Lung (tissue), 12 donors: ENCODE data around the gene SLC39A7. TPM values are rescaled to one million over a fixed set of nuclear protein-coding genes. Genes with fewer than 3 reads are reported as not detected.

Source experiments
- ATAC-seq: fragments of 200-7000 bp; cut with Tn5 transposase; one replicate; pipeline ENCODE4 v1.9.1; 2020; ENCODE audit warnings: moderate number of reproducible peaks; ENCODE audit not compliant: insufficient read depth, low FRiP score
- DNase-seq, 3 donors: peaks; one replicate each; pipeline ENCODE4 v3.0.0-alpha.2; 2013 to 2017
- H3K27ac ChIP-seq, 2 donors: one replicate each; pipeline ENCODE4 v1.5.1; 2013; ENCODE audit warnings: mild to moderate bottlenecking in 2 of 2, moderate library complexity in 2 of 2, control low read depth in 1 of 2, inconsistent platforms in 1 of 2, low read depth in 1 of 2, low read length in 1 of 2
- H3K27me3 ChIP-seq, 3 donors: one replicate each; pipeline ENCODE4 v1.5.1; 2013; ENCODE audit warnings: low read length in 2 of 3; ENCODE audit not compliant: control insufficient read depth in 3 of 3, insufficient read depth in 3 of 3
- H3K36me3 ChIP-seq, 4 donors: one replicate each; pipeline ENCODE4 v1.5.1; 2013; ENCODE audit warnings: low read length in 4 of 4, mild to moderate bottlenecking in 1 of 4, moderate library complexity in 1 of 4; ENCODE audit not compliant: control insufficient read depth in 4 of 4, insufficient read depth in 4 of 4
- H3K4me1 ChIP-seq, 5 donors: one replicate each; pipeline ENCODE4 v1.5.1; 2013; ENCODE audit warnings: low read length in 5 of 5, mild to moderate bottlenecking in 2 of 5, moderate library complexity in 1 of 5; ENCODE audit not compliant: control insufficient read depth in 5 of 5, insufficient read depth in 5 of 5
- H3K4me3 ChIP-seq: one replicate; pipeline ENCODE4 v1.5.1; 2013; ENCODE audit warnings: mild to moderate bottlenecking, control low read depth, moderate library complexity
- H3K9ac ChIP-seq, 2 donors: one replicate each; pipeline ENCODE4 v1.5.1; 2013; ENCODE audit warnings: low read length in 2 of 2, control low read depth in 1 of 2; ENCODE audit not compliant: insufficient read depth in 1 of 2
- H3K9me3 ChIP-seq, 4 donors: one replicate each; pipeline ENCODE4 v1.5.1; 2013; ENCODE audit warnings: low read length in 3 of 4, mild to moderate bottlenecking in 1 of 4, moderate library complexity in 1 of 4; ENCODE audit not compliant: control insufficient read depth in 4 of 4, insufficient read depth in 3 of 4
- WGBS, 2 donors: extraction: QIAGEN DNeasy Blood & Tissue Kit; methylation state at CpG; one replicate each; pipeline ENCODE4 v1.1.7; 2013; 5-methylcytosine and 5-hydroxymethylcytosine counted together
- polyA plus RNA-seq, 2 donors: library from polyadenylated mRNA; stranded (reverse); fragments of 200-250 nt; gene quantifications; one replicate each; pipeline ENCODE4 v1.2.1, GENCODE V29; 2013
- total RNA-seq, 2 donors: library from RNA; depleted of rRNA in 1 of 2; stranded (reverse); fragments of >200 nt in 1 of 2; gene quantifications; one replicate each; pipeline ENCODE4 v1.2.1, GENCODE V29; 2014 to 2021
- TF ChIP-seq, protein P1 (sequence below): IDR thresholded peaks from 2 replicates; pipeline ENCODE4 v1.5.1; 2012; ENCODE audit warnings: mild to moderate bottlenecking; ENCODE audit errors: control extremely low read depth, extremely low read depth
- donor health status: control.
- donor health status: control.
- donor health status: Bipolar disorder and iron deficiency.
- donor health status: healthy.
- donor health status: DM: yes; HTN: yes; CAD: no.

SLC39A7 gene
- total and polyA plus RNA-seq, 4 donors: 53.6 to 164 (median 100) TPM

DNA sequence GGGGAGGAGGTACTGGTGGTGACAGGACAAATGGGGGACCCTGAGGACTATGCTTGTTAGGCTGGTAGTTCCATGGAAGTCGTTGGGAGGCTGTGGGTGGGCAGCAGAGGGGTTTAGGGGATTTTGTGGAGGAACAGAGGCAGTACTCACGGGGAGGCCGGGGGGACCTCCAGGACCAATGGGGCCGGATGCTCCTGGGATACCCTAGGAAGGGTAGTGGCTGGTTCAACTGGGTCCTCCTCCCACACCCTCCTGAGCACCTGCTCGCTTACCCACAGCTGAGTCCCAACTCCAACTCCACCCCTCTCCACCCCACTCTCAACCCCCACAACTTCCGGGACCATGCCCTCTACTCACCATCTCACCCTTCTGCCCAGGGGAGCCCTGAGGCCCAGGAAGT lies 34.3 kb upstream of the SLC39A7 start:
- no peaks in the 10 kb centered on the region for H3K27me3 ChIP-seq
- no peak overlapping the region for H3K27ac ChIP-seq
- DNase-seq (no peak), ATAC-seq (no peak)
- peaks cover 0 to 8% (median 0%) of the 10 kb centered on the region in 5 donors for H3K4me1 ChIP-seq
- H3K9me3 ChIP-seq: no peaks in the 10 kb centered on the region
- 88% methylated on average over 6 of the region's 6 CpGs for WGBS, 2 donors
- TF ChIP-seq, protein P1, sequence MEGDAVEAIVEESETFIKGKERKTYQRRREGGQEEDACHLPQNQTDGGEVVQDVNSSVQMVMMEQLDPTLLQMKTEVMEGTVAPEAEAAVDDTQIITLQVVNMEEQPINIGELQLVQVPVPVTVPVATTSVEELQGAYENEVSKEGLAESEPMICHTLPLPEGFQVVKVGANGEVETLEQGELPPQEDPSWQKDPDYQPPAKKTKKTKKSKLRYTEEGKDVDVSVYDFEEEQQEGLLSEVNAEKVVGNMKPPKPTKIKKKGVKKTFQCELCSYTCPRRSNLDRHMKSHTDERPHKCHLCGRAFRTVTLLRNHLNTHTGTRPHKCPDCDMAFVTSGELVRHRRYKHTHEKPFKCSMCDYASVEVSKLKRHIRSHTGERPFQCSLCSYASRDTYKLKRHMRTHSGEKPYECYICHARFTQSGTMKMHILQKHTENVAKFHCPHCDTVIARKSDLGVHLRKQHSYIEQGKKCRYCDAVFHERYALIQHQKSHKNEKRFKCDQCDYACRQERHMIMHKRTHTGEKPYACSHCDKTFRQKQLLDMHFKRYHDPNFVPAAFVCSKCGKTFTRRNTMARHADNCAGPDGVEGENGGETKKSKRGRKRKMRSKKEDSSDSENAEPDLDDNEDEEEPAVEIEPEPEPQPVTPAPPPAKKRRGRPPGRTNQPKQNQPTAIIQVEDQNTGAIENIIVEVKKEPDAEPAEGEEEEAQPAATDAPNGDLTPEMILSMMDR: no peak
- H3K4me3 ChIP-seq: no peak overlapping the region
- H3K9ac ChIP-seq: no peak overlapping the region
- no peaks in the 10 kb centered on the region for H3K36me3 ChIP-seq

DNA sequence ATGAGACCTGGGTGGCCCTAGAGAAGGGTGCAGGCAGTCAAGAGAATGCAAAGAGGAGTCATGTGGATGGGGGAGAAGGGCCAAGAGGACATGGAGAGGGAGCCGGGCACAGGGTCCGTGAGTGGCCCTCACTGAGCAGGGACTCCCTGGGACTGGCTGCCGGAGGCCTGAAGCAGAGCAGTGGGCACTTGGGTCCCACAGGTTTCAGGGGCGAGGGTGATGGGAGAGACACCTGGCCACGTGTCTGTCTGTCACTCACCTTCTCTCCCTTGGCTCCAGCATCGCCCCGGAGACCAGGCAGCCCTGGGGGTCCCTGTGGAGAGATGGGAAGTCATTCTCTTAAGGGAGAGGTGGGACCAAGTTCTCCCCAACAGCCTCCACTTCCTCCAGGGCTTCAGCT lies 33.9 kb upstream of the SLC39A7 start:
- DNase-seq: no peak
- no peaks in the 10 kb centered on the region for H3K27me3 ChIP-seq
- no peak overlapping the region for H3K4me3 ChIP-seq
- H3K36me3 ChIP-seq: no peaks in the 10 kb centered on the region
- WGBS, 2 donors: 82 to 91% methylated on average over 7 of the region's 7 CpGs
- TF ChIP-seq, protein P1: no peak
- no peak overlapping the region for H3K9ac ChIP-seq
- H3K27ac ChIP-seq: no peak overlapping the region
- no peak for ATAC-seq
- H3K9me3 ChIP-seq: no peaks in the 10 kb centered on the region
- H3K4me1 ChIP-seq: peaks cover 0 to 3% (median 0%) of the 10 kb centered on the region in 5 donors

DNA sequence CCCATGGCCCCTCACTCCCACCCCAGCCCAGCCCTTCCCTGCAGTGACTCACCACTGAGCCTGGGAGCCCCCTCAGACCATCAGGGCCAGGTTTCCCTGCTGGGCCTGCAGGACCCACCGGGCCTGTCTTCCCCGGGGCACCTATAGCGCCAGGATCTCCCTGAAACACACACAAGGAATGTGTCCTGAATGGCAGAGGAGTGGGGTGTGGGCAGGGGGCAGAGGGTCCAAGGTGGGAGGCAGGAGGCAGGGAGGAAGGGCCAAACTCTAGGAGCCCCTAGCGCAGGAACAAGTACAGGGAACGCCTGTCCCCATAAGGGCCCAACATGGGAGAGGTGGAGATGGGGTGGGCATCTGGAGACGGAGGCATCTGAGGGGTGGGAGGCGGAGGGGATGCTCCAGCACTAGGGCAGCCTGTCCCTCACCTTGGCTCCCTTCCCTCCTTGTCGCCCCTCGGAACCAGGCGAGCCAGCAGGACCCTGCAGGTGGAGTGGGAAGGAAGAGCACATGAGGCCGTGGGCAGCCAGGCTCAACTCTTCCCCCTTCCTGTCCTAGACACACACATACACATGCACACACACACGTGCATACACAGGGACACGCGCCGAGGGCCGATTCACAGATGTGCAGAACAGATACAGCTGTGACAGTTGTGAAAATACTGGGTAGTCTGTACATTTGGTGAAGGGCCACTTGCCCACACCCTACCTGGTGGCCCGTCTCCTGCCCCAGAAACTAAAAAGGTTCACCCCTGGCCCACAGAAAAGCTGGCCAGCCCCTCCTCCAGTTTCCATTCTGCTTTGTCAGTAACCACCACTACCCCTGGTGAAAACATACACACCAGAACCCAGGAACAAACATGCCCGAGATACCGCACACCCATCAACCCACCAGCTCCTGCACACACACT lies 33.0 kb upstream of the SLC39A7 start:
- Histone ChIP-seq H3K9me3 (no peaks in the 10 kb centered on the region), H3K36me3 (no peaks in the 10 kb centered on the region), H3K9ac (no peak overlapping the region), H3K4me3 (no peak overlapping the region), H3K27me3 (no peaks in the 10 kb centered on the region), H3K4me1 (no peaks in the 10 kb centered on the region), H3K27ac (no peak overlapping the region)
- WGBS, 2 donors: 84 to 88% methylated on average over 19 of the region's 19 CpGs
- DNase-seq (no peak), ATAC-seq (no peak)
- TF ChIP-seq, protein P1: no peak

DNA sequence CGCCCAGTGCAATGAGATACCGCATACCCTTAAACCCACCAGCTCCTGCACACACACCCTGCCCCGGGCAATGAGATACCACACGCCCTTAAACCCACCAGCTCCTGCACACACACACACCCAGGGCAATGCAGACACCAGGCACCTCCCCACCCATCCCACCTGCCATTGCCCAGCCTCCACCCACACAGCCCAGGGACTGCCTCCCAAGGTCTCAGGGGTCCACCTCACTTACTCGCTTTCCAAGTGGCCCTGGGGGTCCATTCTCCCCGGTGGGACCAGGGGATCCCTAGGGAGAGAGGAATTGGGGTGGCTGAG lies 32.4 kb upstream of the SLC39A7 start:
- H3K9ac ChIP-seq: no peak overlapping the region
- H3K4me1 ChIP-seq: no peaks in the 10 kb centered on the region
- no peaks in the 10 kb centered on the region for H3K9me3 ChIP-seq
- 73 to 80% methylated on average over 6 of the region's 6 CpGs for WGBS, 2 donors
- H3K36me3 ChIP-seq: no peaks in the 10 kb centered on the region
- ATAC-seq (no peak), DNase-seq (no peak)
- H3K4me3 ChIP-seq: no peak overlapping the region
- TF ChIP-seq, protein P1: no peak
- H3K27ac ChIP-seq: no peak overlapping the region
- H3K27me3 ChIP-seq: no peaks in the 10 kb centered on the region
